HepG2 (cell line): Measurements from ENCODE around the gene BBLN. TPM values are rescaled to one million over a fixed set of nuclear protein-coding genes. Genes with fewer than 3 reads are reported as not detected.
A peak's percentile ranks its signal among the peaks of the same experiment; 100 is the strongest.

ENCODE experiments used
- ATAC-seq: fragments of 200-7000 bp; cut with Tn5 transposase; 3 replicates; pipeline ENCODE4 v1.9.1; 2020; ENCODE audit warnings: mild to moderate bottlenecking, moderate library complexity
- BruUV-seq: library from RNA; stranded (reverse); fragments of 400-500 nt; replicated peaks from 2 replicates; lab custom pipeline; 2021; lab: Mats Ljungman, UMichigan
- CTCF ChIA-PET: fragments of 300-600 bp; formaldehyde crosslinking; extraction: SDS; loops from one replicate; lab custom pipeline; 2021; ENCODE audit warnings: low total read pairs, inconsistent platforms, low intra/inter-chr PET ratio; lab: Yijun Ruan, JAX
- POLR2A ChIA-PET: fragments of 350-600 bp; sonication (Branson Sonifier 250); formaldehyde crosslinking; loops from one replicate; lab custom pipeline; 2020; ENCODE audit warnings: antibody characterized with exemption, inconsistent platforms; lab: Yijun Ruan, JAX
- DNase-seq: peaks from one replicate; pipeline ENCODE4 v3.0.0-alpha.2; 2015; ENCODE audit warnings: low spot score
- FAIRE-seq: peaks from 3 replicates; lab custom pipeline; 2011; peaks lifted over from hg19 to GRCh38; lab: Jason Lieb, UNC
- H2AFZ ChIP-seq: one replicate; pipeline ENCODE4 v1.6.1; 2011; ENCODE audit warnings: low read length, inconsistent platforms
- H3K27ac ChIP-seq: fragments of 300-600 bp; 3 replicates; pipeline ENCODE4 v1.8.0; 2011; ENCODE audit warnings: mixed run types, mild to moderate bottlenecking, mixed read lengths, low read length, inconsistent platforms; ENCODE audit not compliant: insufficient read depth; ENCODE audit errors: extremely low read length
- H3K27me3 ChIP-seq, 2 experiments: fragments of 200-600 bp in 1 of 2; 2 replicates in 1 of 2; 3 replicates in 1 of 2; pipeline versions ENCODE4 v1.6.0 to v1.8.0; 2011; ENCODE audit warnings: low read length in 2 of 2, mild to moderate bottlenecking in 2 of 2, moderate library complexity in 2 of 2, inconsistent platforms in 1 of 2; ENCODE audit not compliant: insufficient read depth in 2 of 2, control insufficient read depth in 1 of 2
- H3K36me3 ChIP-seq, 2 experiments: fragments of 200-600 bp in 1 of 2; replicated peaks in 1 of 2; 2 replicates in 1 of 2; 3 replicates in 1 of 2; pipeline versions ENCODE4 v1.5.1 to v1.8.0; 2011; ENCODE audit warnings: low read length in 2 of 2, inconsistent platforms in 1 of 2; ENCODE audit not compliant: insufficient read depth in 2 of 2, control insufficient read depth in 1 of 2
- H3K4me1 ChIP-seq: 2 replicates; pipeline ENCODE4 v1.5.1; 2012; ENCODE audit warnings: low read length, inconsistent platforms; ENCODE audit not compliant: insufficient read depth
- H3K4me2 ChIP-seq: 2 replicates; pipeline ENCODE4 v1.6.0; 2011; ENCODE audit warnings: low read depth, low read length, inconsistent platforms
- H3K4me3 ChIP-seq, 3 experiments: fragments of 200-600 bp in 1 of 3; sonication (generic), shearing (Covaris generic) in 1 of 3; replicated peaks in 1 of 3; 2 replicates each; pipeline ENCODE4 v1.5.1; 2011 to 2016; ENCODE audit warnings: low read length in 3 of 3, inconsistent platforms in 2 of 3, low read depth in 2 of 3, mild to moderate bottlenecking in 2 of 3, control low read depth in 1 of 3, mixed read lengths in 1 of 3; ENCODE audit not compliant: insufficient read depth in 1 of 3
- H3K79me2 ChIP-seq: one replicate; pipeline ENCODE4 v1.6.1; 2011; ENCODE audit warnings: low read length, inconsistent platforms; ENCODE audit not compliant: insufficient read depth
- H3K9ac ChIP-seq: 2 replicates; pipeline ENCODE4 v1.6.0; 2011; ENCODE audit warnings: mild to moderate bottlenecking, low read depth, low read length, inconsistent platforms; ENCODE audit not compliant: insufficient read depth
- H3K9me3 ChIP-seq: 2 replicates; pipeline ENCODE4 v1.5.1; 2012; ENCODE audit warnings: mild to moderate bottlenecking, low read length
- H4K20me1 ChIP-seq: 2 replicates; pipeline ENCODE4 v1.6.0; 2011; ENCODE audit warnings: inconsistent platforms, mild to moderate bottlenecking, low read length, moderate library complexity; ENCODE audit not compliant: insufficient read depth
- FOXK2 ChIP-seq: fragments of 450-650 bp; IDR thresholded peaks from 2 replicates; pipeline ENCODE4 v1.6.1; 2016
- MLLT10 ChIP-seq: sonication (generic); formaldehyde crosslinking; IDR thresholded peaks from 2 replicates; pipeline ENCODE4 v1.4.0; 2020; ENCODE audit warnings: missing genetic modification reagents
- PAF1 ChIP-seq: IDR thresholded peaks from 2 replicates; pipeline ENCODE4 v1.6.1; 2016; ENCODE audit warnings: missing genetic modification reagents, missing compliant biosample characterization
- SAP130 ChIP-seq: IDR thresholded peaks from 2 replicates; pipeline ENCODE4 v1.6.1; 2016; ENCODE audit warnings: low read depth
- ZNF333 ChIP-seq: sonication (generic); formaldehyde crosslinking; IDR thresholded peaks from 2 replicates; pipeline ENCODE4 v1.4.0; 2020; ENCODE audit warnings: mild to moderate bottlenecking, missing genetic modification reagents, borderline replicate concordance
- ZNF780A ChIP-seq: sonication (generic); formaldehyde crosslinking; IDR thresholded peaks from 2 replicates; pipeline ENCODE4 v1.8.0; 2022; ENCODE audit warnings: mild to moderate bottlenecking, missing genetic modification reagents, moderate library complexity
- WGBS: methylation state at CpG from one replicate; pipeline ENCODE4 v1.1.6; 2017; ENCODE audit warnings: low lambda C conversion rate; 5-methylcytosine and 5-hydroxymethylcytosine counted together
- in situ Hi-C: cut with HindIII; loops from 2 replicates; pipeline ENCODE4 v1.10.0; 2017; ENCODE audit warnings: low pct_unique_long_range_greater_than_20kb; ENCODE audit not compliant: extremely low pct_ligation_motif_present
- intact Hi-C: fragments of 100-400 bp; cut with micrococcal nuclease; formaldehyde crosslinking; loops from one replicate; pipeline ENCODE4 v1.10.0; 2022; ENCODE audit not compliant: unreplicated experiment
- polyA plus RNA-seq, 8 experiments: library from polyadenylated mRNA; depleted of rRNA in 3 of 8; stranded (reverse) in 7 of 8; unstranded in 1 of 8; fragments of >200 nt; fragmentation: Illumina TruSeq in 4 of 8; extraction: Trizol in 4 of 8; gene quantifications; 2 replicates each; pipeline versions ENCODE4 v1.2.1 to v1.2.3, GENCODE V29; 2011 to 2016; ENCODE audit warnings: low read depth in 4 of 8, missing spikeins in 1 of 8, mixed read lengths in 1 of 8; ENCODE audit not compliant: insufficient read depth in 1 of 8
- total RNA-seq, 5 experiments: library from RNA; depleted of rRNA; stranded (reverse); fragments of >200 nt; fragmentation: Illumina TruSeq; extraction: Trizol; gene quantifications; 2 replicates each; pipeline ENCODE4 v1.2.3, GENCODE V29; 2016; ENCODE audit warnings: low read depth in 1 of 5
- TF ChIP-seq, protein P1 (sequence below): sonication (generic); formaldehyde crosslinking; IDR thresholded peaks from 2 replicates; pipeline ENCODE4 v1.8.0; 2022; ENCODE audit warnings: mild to moderate bottlenecking, missing genetic modification reagents, moderate library complexity

BBLN gene
- total and polyA plus RNA-seq, 2 of the 13 experiments (the other 11 are each of a cell fraction or from before 2014, with no cell fraction given), result 27.6 to 33.1 TPM

DNA sequence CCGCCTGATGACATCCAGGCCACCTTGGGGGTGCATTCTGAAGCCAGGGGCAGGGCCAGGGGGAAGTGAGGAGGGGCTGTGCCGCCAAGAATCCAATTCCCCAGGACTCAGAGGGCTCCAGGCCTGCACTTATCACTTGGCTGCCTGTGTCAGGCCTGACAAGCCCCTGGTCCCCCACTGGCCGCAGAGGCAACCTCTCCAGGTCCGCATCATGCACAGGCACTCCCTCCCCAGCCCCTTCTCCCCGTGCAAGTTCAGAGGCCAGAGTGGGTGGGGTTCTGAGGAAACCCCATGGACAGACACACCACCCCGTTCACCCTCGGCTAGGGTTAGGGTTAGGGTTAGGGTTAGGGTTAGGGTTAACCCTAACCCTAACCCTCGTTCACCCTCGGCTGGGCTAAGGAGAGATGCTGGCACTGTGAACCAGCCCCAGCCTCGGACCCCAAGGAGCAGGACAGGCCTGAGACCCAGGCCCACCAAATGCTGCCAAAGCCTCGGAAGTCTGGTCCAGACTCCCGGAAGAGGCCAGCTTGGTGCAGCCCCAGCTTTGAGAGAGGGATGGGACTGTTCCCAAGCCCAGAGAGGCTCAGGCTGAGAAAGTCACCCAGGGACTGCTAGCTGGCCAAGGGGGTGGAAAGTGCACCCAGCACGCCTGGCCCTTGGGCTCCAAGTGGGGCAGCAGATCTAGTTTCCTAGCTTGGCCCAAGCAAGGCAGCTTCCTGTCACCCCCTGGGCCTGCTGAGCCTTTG is 5.9 kb upstream of the BBLN start:
- H3K9ac ChIP-seq, result no peak overlapping the region
- no peak for FAIRE-seq
- intact Hi-C loops, result no loop called here
- ATAC-seq, result no peak
- POLR2A ChIA-PET, result no interaction called here
- no peaks in the 10 kb centered on the region for H3K79me2 ChIP-seq
- no peak for TF ChIP-seq ZNF333 (CRISPR knock-in tag)
- TF ChIP-seq, protein P1, sequence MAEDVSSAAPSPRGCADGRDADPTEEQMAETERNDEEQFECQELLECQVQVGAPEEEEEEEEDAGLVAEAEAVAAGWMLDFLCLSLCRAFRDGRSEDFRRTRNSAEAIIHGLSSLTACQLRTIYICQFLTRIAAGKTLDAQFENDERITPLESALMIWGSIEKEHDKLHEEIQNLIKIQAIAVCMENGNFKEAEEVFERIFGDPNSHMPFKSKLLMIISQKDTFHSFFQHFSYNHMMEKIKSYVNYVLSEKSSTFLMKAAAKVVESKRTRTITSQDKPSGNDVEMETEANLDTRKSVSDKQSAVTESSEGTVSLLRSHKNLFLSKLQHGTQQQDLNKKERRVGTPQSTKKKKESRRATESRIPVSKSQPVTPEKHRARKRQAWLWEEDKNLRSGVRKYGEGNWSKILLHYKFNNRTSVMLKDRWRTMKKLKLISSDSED (CRISPR knock-in tag), result peak; percentile 68; the same call in 1 of the 2 replicates
- TF ChIP-seq, all 625 proteins: peak for 1
- H3K4me1 ChIP-seq, result peaks cover 50% of the 10 kb centered on the region
- H3K4me2 ChIP-seq, result no peak overlapping the region
- WGBS, result 0% methylated on average over 2 of the region's 13 CpGs
- no peak overlapping the region for H3K27ac ChIP-seq
- H2AFZ ChIP-seq, result no peak overlapping the region
- BruUV-seq, result no TSS peak
- in situ Hi-C loops, result no loop called here
- H3K4me3 ChIP-seq, result no peak overlapping the region
- H3K36me3 ChIP-seq, result no peaks in the 10 kb centered on the region
- H3K27me3 ChIP-seq, result peaks cover 9 to 38% of the 10 kb centered on the region in 2 experiments; a peak in 4 of 5 replicates
- H4K20me1 ChIP-seq, result no peaks in the 10 kb centered on the region
- CTCF ChIA-PET, result no interaction called here
- no peak for DNase-seq
- H3K9me3 ChIP-seq, result no peaks in the 10 kb centered on the region

DNA sequence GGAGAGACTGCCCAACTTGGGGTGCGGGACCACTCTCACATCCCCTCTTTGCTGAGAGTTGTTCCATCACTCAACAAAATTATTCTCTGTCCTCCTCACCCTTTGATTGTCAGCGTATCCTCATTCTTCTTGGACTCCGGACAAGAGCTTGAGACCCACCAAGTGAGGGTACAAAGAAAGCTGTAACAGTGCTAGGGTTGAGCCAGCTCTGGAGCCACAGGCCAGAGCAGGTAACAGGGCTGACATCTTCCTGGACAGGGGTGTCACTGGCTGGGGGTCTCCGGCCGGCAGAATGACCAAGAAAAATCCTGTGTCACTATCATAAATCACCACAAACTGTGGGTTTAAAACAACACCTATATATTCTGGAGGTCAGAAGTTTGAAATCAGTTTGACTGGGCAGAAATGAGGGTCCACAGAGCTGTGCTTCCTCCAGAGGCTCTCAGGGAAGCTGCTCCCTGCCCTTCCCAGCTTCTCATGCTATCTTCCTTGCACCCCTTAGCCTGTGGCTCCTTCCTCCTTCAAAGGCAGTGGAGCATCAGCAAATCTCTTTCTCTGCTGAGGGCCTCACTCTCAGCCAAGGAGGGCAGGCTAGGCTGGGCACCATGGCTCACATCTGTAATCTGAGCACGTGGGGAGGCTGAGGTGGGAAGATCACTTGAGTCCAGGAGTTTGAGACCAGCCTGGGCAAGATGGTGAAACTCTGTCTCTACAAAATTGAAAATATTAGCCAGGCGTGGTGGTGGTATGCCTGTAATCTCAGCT is 4.1 kb upstream of the BBLN start:
- intact Hi-C loops (no loop called here), in situ Hi-C loops (no loop called here)
- H3K36me3 ChIP-seq, result no peaks in the 10 kb centered on the region
- H2AFZ ChIP-seq, result no peak overlapping the region
- no peak overlapping the region for H3K4me3 ChIP-seq
- peaks cover 6 to 37% of the 10 kb centered on the region in 2 experiments; a peak in 4 of 5 replicates for H3K27me3 ChIP-seq
- no peak for DNase-seq
- no peak overlapping the region for H3K27ac ChIP-seq
- 57% methylated on average over 6 of the region's 7 CpGs for WGBS
- POLR2A ChIA-PET, result no interaction called here
- no peaks in the 10 kb centered on the region for H3K79me2 ChIP-seq
- H4K20me1 ChIP-seq, result no peaks in the 10 kb centered on the region
- FAIRE-seq, result no peak
- no peak overlapping the region for H3K9ac ChIP-seq
- H3K9me3 ChIP-seq, result no peaks in the 10 kb centered on the region
- TF ChIP-seq MLLT10 (CRISPR knock-in tag) (no peak), FOXK2 (no peak), SAP130 (no peak), PAF1 (no peak), ZNF780A (CRISPR knock-in tag) (no peak)
- TF ChIP-seq, all 625 proteins: peak for 0
- no peak for ATAC-seq
- no peak overlapping the region for H3K4me2 ChIP-seq
- peaks cover 42% of the 10 kb centered on the region for H3K4me1 ChIP-seq
- BruUV-seq, result no TSS peak
- CTCF ChIA-PET, result no interaction called here
